ENCODE data around the gene MYEF2.

Gene MYEF2

DNA sequence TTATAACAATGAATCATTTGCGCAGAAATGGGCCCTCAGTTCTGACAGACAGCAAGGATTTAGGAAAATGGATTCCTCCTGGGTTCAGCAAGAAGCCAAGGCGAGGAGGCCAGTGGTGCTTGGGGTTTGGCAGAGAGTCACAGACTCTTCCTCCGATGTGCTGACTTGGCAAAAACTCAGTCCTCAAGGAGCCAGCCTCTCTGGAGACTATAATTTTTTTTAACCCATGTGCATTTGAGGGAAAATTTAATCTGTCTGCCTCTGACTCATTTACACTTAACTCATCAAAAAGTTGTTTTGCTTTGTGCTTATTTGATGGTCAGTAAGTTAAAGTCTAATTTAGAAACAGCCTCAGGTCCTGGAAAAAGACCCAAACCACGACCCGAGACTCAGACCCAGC is 91.5 kb downstream of the MYEF2 start:
- peak; percentile 23 for DNase-seq (ENCODE audit: low spot score)

DNA sequence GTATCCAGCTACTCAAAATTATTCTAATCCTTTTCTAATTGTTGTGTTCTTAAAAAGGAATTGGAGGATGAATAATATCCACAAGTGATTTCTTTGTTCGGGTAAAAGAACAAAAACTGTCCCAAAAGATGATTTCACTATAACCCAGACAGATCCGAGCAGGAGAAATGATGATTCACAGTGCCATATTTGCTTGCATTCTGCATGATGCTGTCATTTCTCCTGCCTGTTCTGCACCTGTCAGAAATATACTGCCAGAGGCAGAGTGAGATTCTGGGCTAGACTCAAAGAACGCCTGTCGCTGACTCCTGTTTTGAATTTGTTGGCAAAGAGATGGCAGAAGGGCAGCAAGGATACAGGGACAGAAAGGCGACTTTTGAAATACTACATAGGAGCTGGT is 92.0 kb downstream of the MYEF2 start:
- DNase-seq (ENCODE audit: low spot score) = peak; percentile 4

DNA sequence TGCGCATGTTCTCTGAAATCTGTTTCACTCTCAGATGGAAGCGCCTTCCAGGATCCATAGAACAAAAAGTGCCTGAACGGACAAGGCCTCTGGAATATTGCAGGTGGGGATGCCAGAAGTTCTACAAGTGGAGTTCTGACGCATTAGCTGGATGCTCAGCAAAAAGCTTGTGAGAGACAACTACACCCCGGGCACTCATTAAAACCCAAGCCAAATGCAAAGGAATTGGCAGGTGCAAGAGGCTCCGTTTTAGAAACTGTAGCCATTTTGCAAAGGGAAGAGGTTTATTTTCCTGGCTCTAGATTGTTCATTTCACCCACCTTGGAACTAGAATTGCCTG is 92.5 kb downstream of the MYEF2 start:
- no peak for DNase-seq (ENCODE audit: low spot score)

DNA sequence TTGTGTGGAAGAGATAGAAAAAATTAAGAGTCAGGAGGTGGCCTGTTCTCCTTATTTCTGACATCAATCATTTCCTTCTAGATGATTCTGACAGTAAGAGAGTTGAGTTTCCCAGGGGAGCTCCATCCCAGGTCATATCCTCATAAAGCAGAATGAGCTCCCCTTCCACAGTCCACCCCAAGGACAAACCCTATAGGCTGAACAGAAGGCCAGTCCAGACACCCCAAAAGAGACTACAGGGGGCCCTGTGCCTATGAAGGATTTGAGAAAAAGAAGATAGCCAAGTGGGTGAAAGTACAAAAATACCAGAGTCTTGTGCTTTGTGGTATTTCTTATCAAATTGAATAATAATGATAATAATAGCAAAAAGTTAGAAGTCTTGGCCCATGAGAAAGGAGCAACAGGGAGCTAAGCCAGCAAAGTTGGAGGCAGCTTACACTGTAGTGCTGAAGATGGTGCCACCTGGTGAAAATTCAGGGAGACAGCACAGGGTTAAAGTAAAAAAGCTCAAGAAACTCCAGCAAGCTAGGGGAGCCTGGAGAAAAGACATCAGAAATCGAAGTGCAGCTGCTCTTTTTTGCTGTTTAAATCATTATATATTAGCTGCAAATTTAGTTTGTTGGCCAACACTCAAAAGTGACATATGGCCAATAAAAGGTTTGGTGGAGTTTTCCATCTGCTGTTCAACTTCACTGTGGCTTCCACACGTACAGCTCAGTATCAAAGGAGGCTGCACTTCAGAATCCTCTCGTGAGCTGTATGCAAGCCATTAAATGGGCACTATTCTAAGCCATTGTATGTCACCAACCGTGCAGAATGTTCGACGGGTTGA is 93.1 kb downstream of the MYEF2 start:
- DNase-seq (ENCODE audit: low spot score) = no peak

Measured in GM03348 (cell line).